GM12878 (cell line): ENCODE measurements around the gene FGF14. TPM values are rescaled to one million over a fixed set of nuclear protein-coding genes. Genes with fewer than 3 reads are reported as not detected.

Source experiments
- ATAC-seq: fragments of 200-7000 bp; cut with Tn5 transposase; 3 replicates; pipeline ENCODE4 v1.9.1; 2020; ENCODE audit warnings: mild to moderate bottlenecking, moderate library complexity
- BruUV-seq: library from RNA; stranded (reverse); fragments of 400-500 nt; replicated peaks from 2 replicates; lab custom pipeline; 2021; lab: Mats Ljungman, UMichigan
- CTCF ChIA-PET: fragments of 300-600 bp; sonication (Branson Sonifier 250); formaldehyde crosslinking; extraction: SDS; loops from one replicate; lab custom pipeline; 2021; ENCODE audit warnings: inconsistent platforms; lab: Yijun Ruan, JAX
- POLR2A ChIA-PET: fragments of 350-600 bp; formaldehyde crosslinking; extraction: SDS; loops from one replicate; lab custom pipeline; 2021; ENCODE audit warnings: inconsistent platforms; lab: Charles Lee
- RAD21 ChIA-PET: fragments of 300-600 bp; sonication (Branson Sonifier 250); formaldehyde crosslinking; loops from one replicate; lab custom pipeline; 2023; ENCODE audit warnings: antibody characterized with exemption; ENCODE audit not compliant: unreplicated experiment; lab: Charles Lee
- SMC1A ChIA-PET: fragments of 300-600 bp; sonication (Branson Sonifier 250); formaldehyde crosslinking; loops from one replicate; lab custom pipeline; 2023; ENCODE audit not compliant: unreplicated experiment, uncharacterized antibody; lab: Charles Lee
- DNase-seq: peaks from one replicate; pipeline ENCODE4 v3.0.0-alpha.2; 2011; ENCODE audit warnings: low read depth, low spot score
- FAIRE-seq: peaks from 3 replicates; lab custom pipeline; 2011; peaks lifted over from hg19 to GRCh38; lab: Jason Lieb, UNC
- H2AFZ ChIP-seq: 2 replicates; pipeline ENCODE4 v1.6.0; 2011; ENCODE audit warnings: low read depth, low read length, control low read depth; ENCODE audit not compliant: control insufficient read depth
- H3K27ac ChIP-seq: 2 replicates; pipeline ENCODE4 v1.5.1; 2011; ENCODE audit warnings: control low read depth; ENCODE audit not compliant: control insufficient read depth, insufficient read depth
- H3K27me3 ChIP-seq, 2 experiments: replicated peaks in 1 of 2; 2 replicates each; pipeline versions ENCODE4 v1.6.0 to v1.6.1; 2011; ENCODE audit warnings: low read length in 1 of 2; ENCODE audit not compliant: control insufficient read depth in 2 of 2, insufficient read depth in 2 of 2
- H3K36me3 ChIP-seq, 2 experiments: 2 replicates each; pipeline ENCODE4 v1.5.1; 2011; ENCODE audit warnings: low read length in 1 of 2; ENCODE audit not compliant: control insufficient read depth in 2 of 2, insufficient read depth in 2 of 2
- H3K4me1 ChIP-seq: 2 replicates; pipeline ENCODE4 v1.6.1; 2011; ENCODE audit warnings: mild to moderate bottlenecking, low read length, moderate library complexity, mixed read lengths; ENCODE audit not compliant: control insufficient read depth, insufficient read depth
- H3K4me2 ChIP-seq: 2 replicates; pipeline ENCODE4 v1.6.0; 2011; ENCODE audit warnings: control low read depth; ENCODE audit not compliant: control insufficient read depth, insufficient read depth
- H3K4me3 ChIP-seq: fragments of 200-600 bp; sonication (generic); 2 replicates; pipeline ENCODE4 v1.5.1; 2016
- H3K79me2 ChIP-seq: 2 replicates; pipeline ENCODE4 v1.6.0; 2011; ENCODE audit warnings: low read length; ENCODE audit not compliant: control insufficient read depth, insufficient read depth
- H3K9ac ChIP-seq: 2 replicates; pipeline ENCODE4 v1.8.0; 2011; ENCODE audit warnings: low read length, control low read depth, mixed read lengths; ENCODE audit not compliant: control insufficient read depth, insufficient read depth
- H3K9me3 ChIP-seq: replicated peaks from 3 replicates; pipeline ENCODE4 v1.5.1; 2011; ENCODE audit warnings: mild to moderate bottlenecking, low read length; ENCODE audit not compliant: control insufficient read depth, insufficient read depth
- H4K20me1 ChIP-seq: 2 replicates; pipeline ENCODE4 v1.6.0; 2011; ENCODE audit not compliant: control insufficient read depth, insufficient read depth
- CEBPZ ChIP-seq: fragments of 150-350 bp; IDR thresholded peaks from 2 replicates; pipeline ENCODE4 v1.6.1; 2016; ENCODE audit warnings: low read depth, low read length
- FOXK2 ChIP-seq: fragments of 450-650 bp; IDR thresholded peaks from 2 replicates; pipeline ENCODE4 v1.6.1; 2017; ENCODE audit warnings: mild to moderate bottlenecking, moderate library complexity
- IKZF1 ChIP-seq: fragments of 450-650 bp; conservative IDR thresholded peaks from 2 replicates; pipeline ENCODE4 v1.6.1; 2017; ENCODE audit warnings: antibody characterized with exemption, mild to moderate bottlenecking
- IKZF2 ChIP-seq, 2 experiments: fragments of 450-650 bp; IDR thresholded peaks; 2 replicates each; pipeline ENCODE4 v1.6.1; 2017; ENCODE audit warnings: mild to moderate bottlenecking in 2 of 2, moderate library complexity in 2 of 2
- IRF5 ChIP-seq: fragments of 450-650 bp; IDR thresholded peaks from 2 replicates; pipeline ENCODE4 v1.6.1; 2017; ENCODE audit warnings: borderline replicate concordance
- NR2F1 ChIP-seq: fragments of 450-650 bp; conservative IDR thresholded peaks from 2 replicates; pipeline ENCODE4 v1.6.1; 2017; ENCODE audit warnings: mild to moderate bottlenecking
- NRF1 ChIP-seq: conservative IDR thresholded peaks from 2 replicates; pipeline ENCODE4 v1.6.1; 2011; ENCODE audit warnings: mild to moderate bottlenecking, low read depth, low read length, improper control_type of control experiment
- PML ChIP-seq: IDR thresholded peaks from 2 replicates; pipeline ENCODE4 v1.6.1; 2012; ENCODE audit warnings: low read length, inconsistent platforms
- POLR2AphosphoS5 ChIP-seq: IDR thresholded peaks from 2 replicates; pipeline ENCODE4 v1.6.1; 2011; ENCODE audit warnings: mild to moderate bottlenecking, low read length, inconsistent platforms
- SIN3A ChIP-seq: IDR thresholded peaks from 2 replicates; pipeline ENCODE4 v1.6.1; 2012; ENCODE audit warnings: low read depth, low read length, improper control_type of control experiment
- SIX5 ChIP-seq: IDR thresholded peaks from 2 replicates; pipeline ENCODE4 v1.6.1; 2011; ENCODE audit warnings: mild to moderate bottlenecking, low read depth, low read length, moderate library complexity; ENCODE audit not compliant: severe bottlenecking
- YBX1 ChIP-seq: fragments of 450-650 bp; IDR thresholded peaks from 2 replicates; pipeline ENCODE4 v1.6.1; 2016; ENCODE audit warnings: antibody characterized with exemption
- ZNF384 ChIP-seq: IDR thresholded peaks from 2 replicates; pipeline ENCODE4 v1.6.1; 2012; ENCODE audit warnings: low read depth, mild to moderate bottlenecking, low read length, improper control_type of control experiment, borderline replicate concordance
- ZNF592 ChIP-seq: fragments of 450-650 bp; IDR thresholded peaks from 2 replicates; pipeline ENCODE4 v1.6.1; 2017; ENCODE audit warnings: mild to moderate bottlenecking, moderate library complexity
- ZZZ3 ChIP-seq: IDR thresholded peaks from 2 replicates; pipeline ENCODE4 v1.6.1; 2011; ENCODE audit warnings: low read depth; ENCODE audit not compliant: control insufficient read depth, insufficient read length
- WGBS: methylation state at CpG from one replicate; pipeline ENCODE4 v1.1.6; 2016; ENCODE audit warnings: low lambda C conversion rate; ENCODE audit not compliant: insufficient replicate concordance, insufficient coverage; ENCODE audit errors: missing lambda C conversion rate; 5-methylcytosine and 5-hydroxymethylcytosine counted together
- in situ Hi-C: fragments of 300-500 bp; cut with MboI; formaldehyde crosslinking; loops from 9 replicates; pipeline ENCODE4 v1.14.3; 2018; ENCODE audit warnings: mixed read lengths
- intact Hi-C: fragments of 100-400 bp; cut with micrococcal nuclease; formaldehyde crosslinking; loops from one replicate; pipeline ENCODE4 v1.14.2; 2022; ENCODE audit not compliant: unreplicated experiment
- polyA plus RNA-seq, 11 experiments: library from polyadenylated mRNA; depleted of rRNA in 4 of 11; unstranded in 6 of 11; stranded (reverse) in 5 of 11; fragments of >200 nt; fragmentation: Nextera tagmentation in 4 of 11; fragmentation: Illumina TruSeq in 1 of 11; extraction: Ambion mirVana in 4 of 11; extraction: Trizol in 1 of 11; gene quantifications; 1 replicate in 1 of 11; 2 replicates in 10 of 11; pipeline versions ENCODE4 v1.2.1 to v1.2.3, GENCODE V29; 2011 to 2016; ENCODE audit warnings: inconsistent platforms in 2 of 11, missing spikeins in 2 of 11, low read depth in 1 of 11
- total RNA-seq, 4 experiments: library from RNA; depleted of rRNA in 3 of 4; stranded (reverse); fragments of >200 nt in 3 of 4; fragmentation: Illumina TruSeq in 1 of 4; extraction: Trizol in 1 of 4; gene quantifications; 2 replicates each; pipeline versions ENCODE4 v1.2.1 to v1.2.3, GENCODE V29; 2013 to 2021

The FGF14 gene
- total and polyA plus RNA-seq, 10 of the 15 experiments (the other 5 are each of a cell fraction or from before 2014, with no cell fraction given): under 0.01 to 0.44 (median 0.04) TPM

GRCh38 chr13:102132777-102133295 is 269.0 kb downstream of the FGF14 start (continued):
- TF ChIP-seq ZNF592 (no peak), PML (no peak), YBX1 (no peak)

GRCh38 chr13:102131246-102131645 is 270.6 kb downstream of the FGF14 start:
- no peak overlapping the region for H2AFZ ChIP-seq
- no peaks in the 10 kb centered on the region for H4K20me1 ChIP-seq
- DNase-seq (no peak), ATAC-seq (no peak), FAIRE-seq (no peak)
- H3K27me3 ChIP-seq: no peaks in the 10 kb centered on the region
- no peaks in the 10 kb centered on the region for H3K9me3 ChIP-seq
- in situ Hi-C loops (loop anchor here (25.0 kb wide), 1 partner anchor 331 kb away; no protein-coding TSS in a partner anchor), intact Hi-C loops (no loop called here)
- no peak overlapping the region for H3K4me3 ChIP-seq
- BruUV-seq: no TSS peak
- CTCF ChIA-PET: interaction anchor here (2.5 kb wide), 1 partner anchor 10 kb away, joined by 7 read pairs; no protein-coding TSS in a partner anchor
- no peak overlapping the region for H3K4me2 ChIP-seq
- H3K36me3 ChIP-seq: no peaks in the 10 kb centered on the region
- H3K9ac ChIP-seq: no peak overlapping the region
- POLR2A ChIA-PET: no interaction called here
- H3K27ac ChIP-seq: no peak overlapping the region
- RAD21 ChIA-PET: no interaction called here
- no peaks in the 10 kb centered on the region for H3K79me2 ChIP-seq
- SMC1A ChIA-PET: interaction anchor here (0.6 kb wide), 1 partner anchor 563 kb away, joined by 3 read pairs; no protein-coding TSS in a partner anchor
- no peaks in the 10 kb centered on the region for H3K4me1 ChIP-seq
- 92% methylated on average over 2 of the region's 2 CpGs for WGBS
- TF ChIP-seq FOXK2 (no peak), IRF5 (no peak), ZZZ3 (no peak), SIN3A (no peak), IKZF2 (IDR thresholded peaks at IDR 0.05) (no peak), IKZF1 (no peak), NR2F1 (no peak), POLR2AphosphoS5 (no peak), ZNF384 (no peak), CEBPZ (no peak), SIX5 (no peak), NRF1 (no peak)
